ENCODE measurements around the gene NUAK2.
"Not testable (repeated sequence)": the region's sequence is repeated elsewhere in the genome, so short reads cannot be mapped to it uniquely, and the experiment has no call there.

NUAK2 gene

DNA sequence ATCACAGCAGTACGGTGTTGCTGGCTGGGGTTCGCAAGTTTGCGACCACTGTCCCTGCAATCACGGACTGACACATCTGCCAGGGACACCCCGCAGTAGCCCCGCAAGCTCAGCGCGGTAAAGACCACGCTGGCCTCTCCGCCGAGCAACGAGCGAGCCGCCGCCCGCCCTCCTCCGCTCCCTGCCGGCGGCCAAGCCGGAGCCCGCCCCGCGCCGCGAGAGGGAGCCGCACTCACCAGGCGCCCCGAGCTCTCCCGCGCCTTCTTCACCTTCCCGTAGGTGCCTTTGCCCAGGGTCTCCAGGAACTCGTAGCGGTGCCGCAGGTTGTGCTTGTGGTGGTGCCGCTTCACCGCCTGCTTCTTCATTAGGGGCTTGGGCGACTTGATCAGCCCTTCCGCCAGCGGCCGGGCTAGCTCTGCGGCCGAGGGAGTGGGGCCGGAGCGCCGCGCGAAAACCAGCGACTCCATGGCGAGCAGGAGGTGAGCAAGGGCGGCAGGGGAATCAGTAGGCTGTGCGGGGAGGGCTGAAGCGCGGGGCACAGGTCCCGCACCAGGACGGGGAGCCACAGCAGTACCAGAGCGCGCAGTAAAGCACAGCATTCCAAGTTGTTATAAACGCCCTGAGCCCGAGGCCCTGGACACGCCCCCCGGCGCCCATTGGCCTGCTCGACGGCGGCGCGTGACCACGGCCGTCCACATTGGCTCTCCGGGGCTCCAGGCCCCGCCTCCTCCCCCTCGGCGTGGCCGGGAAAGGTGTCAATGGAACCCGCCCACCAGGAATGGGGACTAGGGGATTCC lies at the start of gene NUAK2:
Gene NUAK2, minus strand, starts transcription at position 584 of the 797 bp plus-strand sequence. Its CDS starts 117 bp downstream, at position 467.
- peak; percentile 93 for DNase-seq

DNA sequence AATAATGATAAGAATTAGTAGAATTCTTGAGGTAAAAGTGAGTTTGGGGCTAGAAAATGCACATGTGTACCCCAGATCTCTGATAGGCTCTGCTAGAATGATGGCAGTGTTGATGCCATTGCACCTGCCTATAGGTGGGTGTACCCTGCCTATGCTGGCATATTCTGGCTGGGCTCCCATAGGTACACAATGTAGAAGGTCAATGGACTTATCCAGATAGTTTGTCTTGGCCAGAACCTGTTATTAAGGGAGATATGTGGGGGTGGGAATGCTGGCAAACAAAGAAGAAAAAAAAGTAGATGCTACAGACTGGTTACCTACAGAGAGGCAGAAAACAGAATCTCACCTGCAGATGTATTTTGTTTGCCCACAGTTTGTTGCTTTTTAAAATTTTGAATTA lies 49.2 kb upstream of the NUAK2 start:
- DNase-seq: no peak

DNA sequence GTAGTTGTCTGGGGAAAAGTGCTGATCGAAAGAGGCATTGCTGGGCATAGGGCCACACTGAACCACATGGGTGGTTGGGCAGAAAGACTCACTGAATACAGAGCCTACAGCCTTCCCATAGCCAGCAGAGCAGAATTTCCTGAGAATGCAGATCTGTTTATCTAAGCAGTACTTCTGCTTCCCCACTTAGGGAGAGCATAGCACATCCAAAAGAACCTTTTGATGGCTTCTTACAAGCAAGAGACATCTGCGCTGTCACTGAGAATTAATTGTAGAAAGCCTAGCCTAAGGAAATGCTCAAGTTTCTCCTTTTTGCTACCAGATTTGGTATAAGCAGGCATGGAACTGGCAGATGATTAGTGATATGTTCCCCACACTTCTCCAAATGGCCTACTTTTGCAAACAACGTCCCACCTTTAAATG lies 48.2 kb upstream of the NUAK2 start:
- no peak for DNase-seq

DNA sequence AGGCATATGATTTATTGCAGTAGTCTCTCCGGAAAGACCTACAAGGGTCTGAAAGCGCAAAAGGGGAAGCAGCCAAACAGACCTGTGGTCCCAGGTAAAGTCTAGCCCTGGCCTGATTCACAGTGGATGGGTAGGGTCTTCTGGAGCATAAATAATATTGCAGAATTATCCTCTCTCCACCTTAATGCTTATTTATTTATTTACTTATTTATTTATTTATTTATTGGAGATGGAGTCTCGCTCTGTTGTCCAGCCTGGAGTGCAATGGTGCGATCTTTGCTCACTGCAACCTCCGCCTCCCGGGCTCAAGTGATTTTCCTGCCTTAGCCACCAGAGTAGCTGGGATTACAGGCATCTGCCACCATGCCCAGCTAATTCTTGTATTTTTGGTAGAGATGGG lies 46.9 kb upstream of the NUAK2 start:
- DNase-seq: no peak

DNA sequence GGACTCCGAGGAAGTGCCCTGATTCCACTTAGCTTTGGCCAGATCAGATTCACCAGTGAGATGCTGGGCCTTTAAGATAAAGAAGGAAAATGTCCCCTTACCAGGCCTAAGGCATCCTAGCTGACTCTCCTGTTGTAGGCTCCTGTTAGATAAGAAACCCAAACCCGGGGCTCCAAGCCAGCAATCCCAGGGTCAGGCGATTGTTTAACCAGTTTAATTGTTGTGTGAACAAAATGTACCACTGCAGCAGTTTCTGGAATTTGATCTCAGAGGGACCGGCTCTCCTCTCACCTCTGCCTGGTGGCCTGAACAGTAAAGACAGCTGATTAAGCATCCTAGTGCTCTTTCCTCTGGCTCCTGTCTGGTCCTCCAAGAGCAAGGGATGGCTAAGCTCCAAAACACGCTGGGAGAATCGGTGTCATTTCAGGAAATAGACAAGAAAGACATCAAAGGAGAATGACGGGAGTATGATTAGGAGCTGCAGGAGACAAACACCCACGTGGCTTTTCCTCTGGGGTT lies 44.5 kb upstream of the NUAK2 start:
- peak; percentile 14 for DNase-seq

DNA sequence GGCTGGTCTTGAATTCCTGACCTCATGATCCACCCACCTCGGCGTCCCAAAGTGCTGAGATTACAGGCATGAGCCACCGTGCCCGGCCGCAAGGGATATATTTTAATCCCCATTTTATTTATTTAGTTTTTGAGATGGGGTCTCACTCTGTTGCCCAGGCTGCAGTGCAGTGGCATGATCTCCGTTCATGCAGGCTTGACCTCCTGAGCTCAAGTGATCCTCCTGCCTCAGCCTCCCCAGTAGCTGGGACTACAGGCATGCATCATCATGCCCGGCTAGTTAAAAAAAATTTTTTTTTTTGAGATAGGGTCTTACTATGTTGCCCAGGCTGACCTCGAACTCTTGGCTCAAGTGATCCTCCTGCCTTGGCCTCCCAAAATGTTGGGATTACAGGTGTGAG lies 43.5 kb upstream of the NUAK2 start:
- DNase-seq: not testable (repeated sequence)

DNA sequence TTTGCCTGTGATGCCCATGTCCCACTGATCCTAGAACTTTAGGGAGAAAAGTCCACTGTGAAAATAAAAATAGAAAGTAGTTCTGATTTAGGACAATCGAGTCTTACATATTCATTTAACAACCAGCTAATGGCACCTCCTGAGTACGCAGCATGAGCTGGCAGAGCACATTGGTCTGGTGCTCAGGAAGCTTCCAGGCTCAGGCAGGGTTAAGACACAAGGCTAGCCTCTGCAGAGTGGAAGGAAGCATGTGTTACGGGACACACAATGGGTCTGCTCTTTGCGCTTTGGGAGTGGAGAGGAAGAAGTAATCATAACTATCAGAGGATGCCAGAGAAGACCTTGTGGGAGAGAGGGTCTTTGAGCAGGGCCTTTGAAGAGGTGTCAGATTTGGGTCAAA lies 39.3 kb upstream of the NUAK2 start:
- DNase-seq: no peak

DNA sequence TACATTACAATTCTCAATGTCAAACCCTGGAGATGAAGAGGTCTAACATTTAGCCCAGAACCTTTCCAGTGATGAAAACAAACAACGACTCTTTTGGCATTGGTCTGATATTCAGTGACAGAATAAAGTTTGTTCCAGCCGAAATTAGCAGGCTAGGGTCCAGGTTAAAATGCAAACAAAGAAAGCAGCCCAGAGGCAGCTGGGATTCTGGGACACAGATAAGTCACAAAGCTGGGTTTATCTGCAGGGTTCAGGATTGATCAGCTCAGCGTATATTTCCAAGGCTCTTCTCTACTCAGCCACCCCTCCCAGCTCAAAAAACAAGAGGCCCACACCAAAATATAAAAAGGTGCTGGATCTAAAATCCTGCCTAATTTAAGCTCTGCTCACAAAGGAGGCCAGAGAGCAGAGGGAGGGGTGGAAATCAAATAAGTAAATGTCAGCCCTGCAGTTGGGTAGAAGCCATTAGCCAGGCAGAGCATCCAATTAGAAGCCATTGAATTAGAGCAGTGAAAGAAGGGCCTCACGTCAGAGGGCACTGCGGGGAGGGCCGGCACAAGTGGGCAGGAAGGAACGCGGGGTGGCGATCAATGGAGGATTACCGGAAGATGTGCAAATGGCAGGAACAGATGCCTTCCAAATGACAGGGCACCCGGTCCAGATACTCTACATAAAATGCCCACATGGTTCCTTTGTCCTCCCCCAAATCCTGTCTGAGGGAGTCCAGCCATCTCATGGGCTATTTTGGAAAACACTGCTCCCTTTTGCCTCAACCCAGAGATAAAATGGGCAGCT lies 38.4 kb upstream of the NUAK2 start:
- DNase-seq: no peak

DNA sequence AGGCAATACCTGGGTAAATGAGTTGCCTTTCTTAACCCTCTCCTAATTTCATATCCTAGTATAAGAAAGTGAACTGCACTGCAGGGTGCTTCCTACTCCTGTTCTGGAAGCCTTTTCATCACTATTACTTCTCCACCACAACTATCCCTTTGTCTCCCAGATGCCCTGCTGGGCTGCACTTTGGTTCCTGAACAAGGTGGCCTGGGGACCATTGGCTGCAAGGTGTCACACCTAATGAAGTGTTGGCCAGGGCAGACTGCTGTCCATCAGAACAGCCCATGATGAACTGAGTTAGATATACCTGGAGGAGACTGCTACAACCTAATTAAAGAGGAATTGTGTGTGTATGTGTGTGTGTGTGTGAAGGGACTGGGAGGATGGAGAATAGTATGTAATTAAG lies 37.0 kb upstream of the NUAK2 start:
- DNase-seq: no peak

DNA sequence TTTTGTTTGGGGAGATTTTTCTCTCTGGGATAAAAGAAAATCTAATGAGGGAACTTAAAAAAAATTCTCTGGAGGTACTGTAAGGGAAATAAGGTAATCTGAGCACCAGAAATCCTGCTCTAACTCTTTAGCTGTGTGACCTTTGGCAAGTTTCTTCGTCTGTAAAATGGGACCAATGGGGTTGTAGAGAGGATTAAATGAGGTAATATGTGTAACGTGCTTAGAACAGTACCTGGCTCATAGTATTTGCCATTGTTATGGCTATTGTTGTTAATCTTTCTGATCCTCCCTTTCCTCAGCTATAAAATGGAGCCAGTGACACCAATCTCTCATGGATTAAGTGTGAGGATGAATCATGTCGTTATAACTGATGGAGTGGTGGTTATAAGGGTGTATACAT lies 36.0 kb upstream of the NUAK2 start:
- DNase-seq: no peak

DNA sequence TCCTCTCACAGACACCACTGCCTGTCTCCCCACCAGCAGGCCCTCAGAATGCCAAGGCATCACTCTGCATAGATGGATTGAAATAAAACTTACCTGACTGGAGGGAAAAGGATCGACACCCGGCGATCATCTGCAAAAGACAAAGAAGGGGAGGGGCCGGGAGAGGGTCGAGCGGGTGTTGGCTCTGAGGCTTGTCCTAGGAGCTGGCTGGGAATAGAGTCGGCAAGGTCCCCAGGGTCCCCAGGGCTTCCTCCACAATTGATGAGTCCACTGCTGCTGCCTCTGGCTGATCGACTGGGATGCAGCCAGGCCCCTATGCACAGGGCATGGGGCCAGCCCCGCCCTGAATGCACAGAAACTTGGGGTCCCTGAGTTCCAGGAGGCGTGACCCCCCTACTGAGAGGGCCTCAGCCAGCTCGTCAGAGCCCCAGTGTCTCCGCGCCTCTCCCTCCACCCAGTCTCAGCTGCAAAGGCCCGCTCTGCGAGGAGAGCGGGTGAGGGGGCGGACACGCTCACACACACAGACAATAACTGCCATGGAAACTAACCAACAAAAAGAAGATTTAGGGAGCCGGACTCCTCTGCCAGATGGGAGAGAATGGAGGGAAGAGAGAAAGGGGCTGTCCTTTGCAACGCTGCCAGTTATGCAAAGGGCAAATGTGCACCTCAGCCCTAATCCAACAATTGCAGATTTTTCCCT lies 35.0 kb upstream of the NUAK2 start, which contains the start of gene KLHDC8A:
Gene KLHDC8A, minus strand, starts transcription at position 483 of the 700 bp plus-strand sequence. CDS start 13,318 bp downstream, outside the sequence.
- DNase-seq: peak; percentile 18

DNA sequence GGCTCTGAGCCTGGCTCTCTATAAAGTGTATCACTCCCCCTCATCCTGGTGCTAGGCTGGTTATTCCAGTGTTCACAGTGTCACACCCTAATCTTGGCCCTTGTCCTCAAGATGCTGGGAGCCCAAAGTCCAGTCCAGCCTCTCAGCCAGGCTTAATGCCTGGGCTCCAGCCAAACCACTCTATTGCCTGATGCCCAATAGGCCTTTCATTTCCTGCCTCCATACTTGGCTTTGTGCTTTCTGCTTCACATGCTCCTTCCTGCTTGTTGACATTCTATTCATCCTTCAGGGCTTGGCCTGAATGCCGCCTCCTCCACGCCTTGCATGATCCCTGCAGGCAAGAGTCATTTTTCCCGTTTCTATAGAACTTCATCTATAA lies 33.5 kb upstream of the NUAK2 start:
- DNase-seq: peak; percentile 8

DNA sequence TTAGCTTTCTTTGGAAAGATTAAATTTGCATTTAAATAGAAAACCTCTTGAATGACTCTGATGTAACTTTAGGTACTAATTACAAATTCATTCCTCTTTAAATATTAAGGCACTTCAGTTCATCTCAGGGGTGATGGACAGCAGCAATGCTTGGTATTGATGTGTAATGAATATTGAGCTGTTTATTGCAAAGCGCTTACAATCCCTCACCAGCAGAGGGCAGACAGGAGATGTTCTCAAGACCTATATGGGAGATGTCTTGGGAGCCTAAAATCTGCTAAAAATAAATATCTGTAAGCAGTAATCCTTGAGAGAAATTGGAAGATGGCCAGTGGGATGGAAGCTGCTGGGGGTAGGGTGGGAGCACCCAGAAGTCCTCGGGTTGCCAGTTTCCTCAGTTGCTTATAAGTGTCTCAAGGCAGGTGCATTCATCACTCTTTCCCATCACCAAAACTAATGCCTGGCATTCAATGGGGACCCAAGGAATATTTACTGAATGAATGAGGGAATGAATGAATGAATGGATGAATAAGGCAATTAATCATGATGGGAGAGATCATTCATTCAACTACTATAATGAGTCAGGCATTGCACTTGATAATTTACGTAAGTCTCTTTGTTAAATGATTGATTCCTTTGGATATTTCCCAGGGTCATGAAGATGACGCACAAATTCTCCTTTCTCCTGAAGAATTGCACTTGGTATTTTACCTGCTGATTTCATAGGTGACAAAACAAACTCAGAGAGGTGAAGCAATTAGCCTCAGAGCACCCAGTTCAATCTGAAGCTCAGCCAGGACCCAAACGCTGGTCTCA lies 32.9 kb upstream of the NUAK2 start:
- peak; percentile 68 for DNase-seq

DNA sequence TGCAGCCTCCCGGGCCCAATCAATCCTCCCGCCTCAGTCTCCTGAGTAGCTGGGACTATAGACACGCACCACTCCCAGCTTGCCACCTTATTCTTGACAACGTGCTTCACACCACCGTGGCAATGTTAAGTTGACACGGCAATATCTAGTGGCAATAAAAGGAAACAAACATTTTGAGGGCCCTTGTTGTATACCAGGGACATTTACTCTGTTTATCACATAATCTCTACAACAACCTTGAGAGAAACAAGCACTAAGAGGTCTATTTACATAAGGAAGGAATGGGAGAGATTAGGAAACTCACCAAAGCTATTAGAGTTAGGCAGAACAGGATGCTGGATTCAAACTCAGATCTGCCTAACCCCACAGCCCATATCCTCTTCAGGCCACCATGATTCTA lies 32.1 kb upstream of the NUAK2 start:
- DNase-seq: no peak

DNA sequence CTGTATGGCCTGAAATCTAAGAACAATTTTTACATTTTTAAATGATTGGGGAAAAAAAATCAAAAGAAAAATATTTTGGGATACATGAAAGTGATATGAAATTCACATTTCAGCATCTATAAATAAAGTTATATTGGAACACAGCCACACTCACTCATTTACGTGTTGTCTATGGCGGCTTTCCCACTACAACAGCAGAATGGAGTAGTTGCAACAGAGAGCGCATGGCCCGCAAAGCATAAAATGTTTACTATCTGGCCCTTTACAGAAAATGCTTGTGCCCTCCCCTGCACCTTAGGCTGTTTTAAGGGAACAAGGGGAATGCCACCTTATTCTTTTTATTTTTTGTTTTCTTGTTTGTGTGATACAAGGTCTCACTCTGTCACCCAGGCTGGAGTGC lies 31.6 kb upstream of the NUAK2 start:
- DNase-seq: no peak

DNA sequence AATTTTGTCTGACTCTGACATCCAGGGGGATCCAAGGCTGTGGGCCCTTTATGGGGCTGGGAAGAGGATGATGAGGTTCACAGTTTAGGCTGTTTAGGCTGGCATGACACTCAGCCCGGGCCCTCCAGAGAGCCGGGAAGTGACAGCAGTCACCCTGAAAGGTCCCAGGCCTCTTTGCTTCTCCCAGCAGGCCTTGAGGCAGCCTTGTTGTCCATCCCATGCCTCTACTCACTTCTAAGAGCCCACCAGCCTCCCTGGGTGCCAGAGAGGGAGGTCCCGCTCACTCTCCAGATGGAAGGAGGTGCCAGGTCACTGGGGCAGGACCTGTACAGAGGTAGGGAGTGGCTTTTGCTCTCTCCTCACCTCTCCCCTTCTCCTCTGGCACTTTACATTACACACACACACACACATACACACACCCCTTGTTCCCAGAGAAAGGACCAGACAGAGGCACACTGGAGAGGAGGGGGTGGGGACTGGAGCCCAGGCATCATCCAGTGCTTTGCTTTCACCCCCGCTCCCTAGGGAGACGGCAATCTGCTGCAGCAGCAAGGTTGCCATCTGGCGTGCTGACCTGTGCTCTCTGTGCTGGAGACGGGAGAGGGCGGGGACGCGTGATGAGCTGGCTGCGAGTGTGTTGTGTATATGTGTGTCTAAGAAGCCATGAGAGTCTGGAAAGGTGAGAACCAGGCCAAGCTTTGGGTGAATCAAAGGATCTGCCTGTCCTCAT lies 30.6 kb upstream of the NUAK2 start:
- DNase-seq: peak; percentile 44

DNA sequence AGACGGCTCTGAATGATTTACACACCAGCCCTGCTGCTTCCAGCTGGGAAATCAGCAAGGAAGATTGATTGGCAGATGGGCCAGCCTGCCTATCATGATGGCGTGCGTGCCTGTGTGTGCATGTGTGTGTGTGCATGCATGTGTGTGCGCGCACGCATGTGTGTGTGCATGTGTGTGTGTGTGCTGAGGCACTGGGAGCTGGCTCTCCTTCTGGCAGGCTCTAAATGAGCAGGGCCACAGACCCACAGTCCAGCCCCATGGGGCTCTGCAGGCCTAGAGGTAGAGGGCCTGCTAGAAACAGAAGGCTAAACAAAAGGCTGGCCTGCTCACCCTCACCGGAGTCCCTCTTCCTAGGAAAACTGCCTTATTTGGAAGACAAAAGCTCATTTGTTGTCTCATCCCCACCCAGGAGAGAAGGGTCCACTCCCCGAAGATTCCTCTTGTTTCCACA lies 29.2 kb upstream of the NUAK2 start:
- DNase-seq: no peak

DNA sequence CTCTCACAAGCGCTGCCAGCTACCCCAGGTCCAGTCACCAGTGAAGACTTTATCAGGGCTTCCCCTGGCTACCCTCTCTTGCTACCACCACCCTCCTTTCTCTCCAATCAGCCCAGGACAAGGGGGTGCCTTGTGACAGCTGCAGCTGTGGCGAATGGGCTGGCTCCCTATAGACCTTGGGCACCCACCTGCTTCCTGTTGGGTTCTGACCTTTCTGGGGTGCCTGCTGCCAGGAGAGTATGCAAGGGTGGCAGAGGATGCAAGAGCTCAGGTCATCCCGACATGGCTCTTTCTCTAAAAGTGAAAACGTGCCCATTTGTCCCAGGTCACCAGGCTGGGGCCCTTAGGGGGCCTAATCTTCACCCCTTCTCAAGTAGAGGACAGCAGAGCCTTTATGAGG lies 28.6 kb upstream of the NUAK2 start:
- no peak for DNase-seq

DNA sequence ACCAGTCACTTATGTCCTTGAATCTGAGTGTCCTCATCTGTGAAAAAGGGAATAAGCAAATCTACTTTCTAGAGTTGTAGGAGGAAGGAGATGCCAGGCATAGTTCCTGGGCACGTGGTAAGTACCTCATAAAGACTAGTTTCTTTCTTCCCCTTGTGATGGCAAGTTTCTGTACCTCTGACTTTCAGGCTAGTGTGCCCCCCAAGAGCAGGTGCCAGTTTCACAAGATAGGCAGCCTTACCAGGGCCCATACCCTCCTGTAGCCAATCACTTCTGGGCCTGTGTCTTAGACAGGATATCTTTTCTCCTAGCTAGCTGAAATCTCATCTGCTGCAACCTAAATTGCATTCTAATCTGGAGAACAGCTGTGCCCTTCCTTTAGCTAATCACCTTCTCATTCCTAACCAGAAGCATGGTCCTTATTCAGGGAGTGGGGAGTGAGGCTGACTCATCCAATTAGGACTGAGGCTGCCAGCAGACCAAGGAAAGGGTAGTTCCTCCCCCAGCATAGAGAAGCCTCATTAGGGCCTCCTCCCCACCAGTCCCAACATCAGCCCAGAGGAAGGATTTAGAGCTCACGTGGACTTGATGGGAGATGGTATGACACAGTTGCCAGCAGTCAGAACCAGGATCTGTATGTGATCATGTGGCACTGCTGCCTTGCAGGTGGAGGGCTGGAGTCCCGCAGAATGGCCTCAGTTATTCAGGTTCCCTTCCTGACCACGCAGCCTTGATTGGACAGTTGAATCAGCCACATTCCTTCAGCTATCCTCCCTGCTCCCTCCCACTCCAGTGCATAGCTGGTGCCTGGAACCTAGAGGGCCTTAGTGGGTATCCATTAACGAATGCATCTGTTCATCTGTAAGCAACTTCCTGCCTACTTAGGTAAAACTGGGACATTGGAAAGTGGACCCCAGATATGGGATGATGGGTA lies 27.3 kb upstream of the NUAK2 start:
- DNase-seq: peak; percentile 25

DNA sequence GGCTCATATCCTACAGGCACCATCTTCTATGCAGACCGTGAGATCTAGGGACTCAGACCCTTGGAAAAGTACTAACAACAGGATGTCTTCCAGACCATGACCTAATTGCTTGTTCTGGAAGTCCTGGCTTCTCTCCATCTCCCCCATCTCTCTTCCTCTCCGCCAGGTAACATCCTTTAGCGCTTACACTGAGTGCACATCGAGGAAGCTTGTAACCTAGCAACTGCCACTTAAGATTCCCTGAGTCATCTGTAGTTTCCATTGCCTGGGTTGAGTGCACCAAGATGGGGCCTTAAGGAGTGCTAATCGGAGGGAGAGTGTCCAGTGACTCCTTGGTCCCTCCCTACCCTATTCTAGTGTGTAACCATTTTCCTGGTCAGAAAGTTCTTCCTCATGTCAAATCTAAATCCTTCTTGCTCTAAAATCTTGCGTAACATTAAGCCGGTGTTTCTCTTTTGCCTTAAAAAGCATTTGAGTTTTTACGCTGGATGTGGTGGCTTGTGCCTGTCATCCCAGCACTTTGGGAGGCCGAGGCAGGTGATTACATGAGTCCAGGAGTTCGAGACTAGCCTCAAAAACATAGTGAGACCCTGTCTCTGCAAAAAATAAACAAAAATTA lies 25.5 kb upstream of the NUAK2 start:
- peak; percentile 22 for DNase-seq
